ENCODE data around the gene CYYR1. TPM values are rescaled to one million over a fixed set of nuclear protein-coding genes. Genes with fewer than 3 reads are reported as not detected.

Gene CYYR1
- polyA plus RNA-seq, 1 donor from 2014 or later: 0.62 TPM

GRCh38 chr21:26506956-26507355 is 66.1 kb downstream of the CYYR1 start:
- no peaks in the 10 kb centered on the region for H3K9me3 ChIP-seq (ENCODE audit: low read length)
- H3K79me2 ChIP-seq (replicated peaks; ENCODE audit: insufficient read depth, low read length): peaks cover 5% of the 10 kb centered on the region
- no peak overlapping the region for H3K9ac ChIP-seq (ENCODE audit: low read length)
- H3K27me3 ChIP-seq (ENCODE audit: insufficient read depth, low read depth, low read length): no peaks in the 10 kb centered on the region
- no peaks in the 10 kb centered on the region for H4K20me1 ChIP-seq (ENCODE audit: insufficient read depth)
- no peaks in the 10 kb centered on the region for H3F3A ChIP-seq (ENCODE audit: insufficient read depth, low read length, poor library complexity, severe bottlenecking)
- no peak overlapping the region for H3K27ac ChIP-seq (ENCODE audit: low read length)
- H3K4me2 ChIP-seq (ENCODE audit: low read length): no peak overlapping the region
- H3K4me3 ChIP-seq (ENCODE audit: low read length): no peak overlapping the region
- no peak overlapping the region for H2AFZ ChIP-seq (ENCODE audit: low read depth, low read length)
- no peaks in the 10 kb centered on the region for H3K36me3 ChIP-seq (ENCODE audit: insufficient read depth, low read length)
- peak; percentile 30 for TF ChIP-seq POLR2AphosphoS5 (IDR thresholded peaks at IDR 0.05)
- no peak for TF ChIP-seq EP300 (conservative IDR thresholded peaks at IDR 0.05; ENCODE audit: poor library complexity, severe bottlenecking)
- no peaks in the 10 kb centered on the region for H3K9me2 ChIP-seq (ENCODE audit: insufficient read depth, low read length)

DNA sequence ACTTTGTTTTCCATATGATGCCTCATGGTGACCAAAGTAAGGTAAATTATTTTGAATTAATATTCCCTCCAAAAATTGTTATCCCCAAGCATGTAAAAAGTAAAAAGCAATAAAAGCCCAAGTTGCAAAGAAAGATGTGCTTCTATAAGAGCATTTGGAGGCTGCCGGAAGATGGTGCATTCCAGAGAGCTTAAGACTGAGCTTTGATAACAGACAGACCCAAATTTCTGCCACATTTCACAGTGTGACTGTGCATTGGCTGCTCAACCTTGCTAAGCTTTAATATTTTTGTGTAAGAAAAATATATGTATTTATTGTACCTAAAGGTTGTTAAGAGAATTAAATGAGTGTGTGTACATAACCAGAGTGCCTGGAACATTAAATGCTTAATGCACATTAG is 67.9 kb downstream of the CYYR1 start:
- Histone ChIP-seq H2AFZ (ENCODE audit: low read depth, low read length) (no peak overlapping the region), H3K4me2 (ENCODE audit: low read length) (no peak overlapping the region), H3K79me2 (replicated peaks; ENCODE audit: insufficient read depth, low read length) (peaks cover 5% of the 10 kb centered on the region), H3K27ac (ENCODE audit: low read length) (no peak overlapping the region), H3K36me3 (ENCODE audit: insufficient read depth, low read length) (no peaks in the 10 kb centered on the region), H3K9me3 (ENCODE audit: low read length) (no peaks in the 10 kb centered on the region), H3K9ac (ENCODE audit: low read length) (no peak overlapping the region), H3F3A (ENCODE audit: insufficient read depth, low read length, poor library complexity, severe bottlenecking) (no peaks in the 10 kb centered on the region), H4K20me1 (ENCODE audit: insufficient read depth) (no peaks in the 10 kb centered on the region), H3K27me3 (ENCODE audit: insufficient read depth, low read depth, low read length) (no peaks in the 10 kb centered on the region), H3K9me2 (ENCODE audit: insufficient read depth, low read length) (no peaks in the 10 kb centered on the region), H3K4me3 (ENCODE audit: low read length) (no peak overlapping the region)
- TF ChIP-seq SMC3 (conservative IDR thresholded peaks at IDR 0.05; ENCODE audit: poor library complexity) (no peak), EP300 (conservative IDR thresholded peaks at IDR 0.05; ENCODE audit: poor library complexity, severe bottlenecking) (no peak), REST (IDR thresholded peaks at IDR 0.05; ENCODE audit: borderline replicate concordance) (no peak), EZH2 (IDR thresholded peaks at IDR 0.05; ENCODE audit: borderline replicate concordance, insufficient read depth, low read length, poor library complexity, severe bottlenecking) (no peak), CTCF (IDR thresholded peaks at IDR 0.05; ENCODE audit: poor library complexity, severe bottlenecking) (no peak), TAF1 (IDR thresholded peaks at IDR 0.05; ENCODE audit: low read depth) (no peak), POLR2AphosphoS5 (IDR thresholded peaks at IDR 0.05) (no peak), MXI1 (conservative IDR thresholded peaks at IDR 0.05; ENCODE audit: poor library complexity, severe bottlenecking) (no peak), RAD21 (conservative IDR thresholded peaks at IDR 0.05) (no peak)

GRCh38 chr21:26503414-26503813 is 69.7 kb downstream of the CYYR1 start:
- no peaks in the 10 kb centered on the region for H3K9me2 ChIP-seq (ENCODE audit: insufficient read depth, low read length)

More at GRCh38 chr21:26503414-26503813, 69.7 kb downstream of the CYYR1 start:
- Histone ChIP-seq H3K27ac (ENCODE audit: low read length) (no peak overlapping the region), H3K4me2 (ENCODE audit: low read length) (no peak overlapping the region), H4K20me1 (ENCODE audit: insufficient read depth) (no peaks in the 10 kb centered on the region), H3K36me3 (ENCODE audit: insufficient read depth, low read length) (no peaks in the 10 kb centered on the region), H3K9ac (ENCODE audit: low read length) (no peak overlapping the region), H3K79me2 (replicated peaks; ENCODE audit: insufficient read depth, low read length) (peaks cover 5% of the 10 kb centered on the region), H3K27me3 (ENCODE audit: insufficient read depth, low read depth, low read length) (no peaks in the 10 kb centered on the region), H3K9me3 (ENCODE audit: low read length) (no peaks in the 10 kb centered on the region), H3F3A (ENCODE audit: insufficient read depth, low read length, poor library complexity, severe bottlenecking) (no peaks in the 10 kb centered on the region), H2AFZ (ENCODE audit: low read depth, low read length) (no peak overlapping the region), H3K4me3 (ENCODE audit: low read length) (no peak overlapping the region)
- TF ChIP-seq EP300 (conservative IDR thresholded peaks at IDR 0.05; ENCODE audit: poor library complexity, severe bottlenecking) (peak; percentile 29), CTCF (IDR thresholded peaks at IDR 0.05; ENCODE audit: poor library complexity, severe bottlenecking) (no peak), REST (IDR thresholded peaks at IDR 0.05; ENCODE audit: borderline replicate concordance) (no peak), RAD21 (conservative IDR thresholded peaks at IDR 0.05) (no peak), POLR2AphosphoS5 (IDR thresholded peaks at IDR 0.05) (peak; percentile 28)

All from neural cell (in vitro differentiated cells).